Esophagus squamous epithelium (tissue), 5 donors: ENCODE data around the gene SMARCA2. TPM values are rescaled to one million over a fixed set of nuclear protein-coding genes. Genes with fewer than 3 reads are reported as not detected.

Experiments
- DNase-seq: peaks from one replicate; lab custom pipeline; 2025; lab: John Stamatoyannopoulos, UW
- H3K27ac ChIP-seq, 4 donors: fragments of 200-600 bp; sonication (generic); one replicate each; pipeline ENCODE4 v1.5.1; 2016 to 2019; ENCODE audit warnings: mild to moderate bottlenecking in 1 of 4
- H3K27me3 ChIP-seq, 4 donors: fragments of 200-600 bp; sonication (generic); 1 replicate in 3 of 4; 2 replicates in 1 of 4; pipeline versions ENCODE4 v1.5.1 to v1.6.0; 2017 to 2021; ENCODE audit warnings: antibody characterized with exemption in 1 of 4
- H3K36me3 ChIP-seq, 3 donors: fragments of 200-600 bp; sonication (generic); one replicate each; pipeline ENCODE4 v1.5.1; 2016 to 2019
- H3K4me1 ChIP-seq, 3 donors: fragments of 200-600 bp; sonication (generic); one replicate each; pipeline ENCODE4 v1.5.1; 2017 to 2019
- H3K4me3 ChIP-seq, 4 donors: fragments of 200-600 bp; sonication (generic); 1 replicate in 3 of 4; 2 replicates in 1 of 4; pipeline ENCODE4 v1.5.1; 2016 to 2019; ENCODE audit warnings: mild to moderate bottlenecking in 2 of 4, moderate library complexity in 1 of 4
- H3K9me3 ChIP-seq, 3 donors: fragments of 200-600 bp; sonication (generic); one replicate each; pipeline ENCODE4 v1.5.1; 2016 to 2019
- CTCF ChIP-seq, 6 experiments: fragments of 450-650 bp in 4 of 6; fragments of 200-600 bp in 2 of 6; sonication (generic) in 2 of 6; IDR thresholded peaks; one replicate each; pipeline ENCODE4 v1.5.1; 2016 to 2019; ENCODE audit warnings: antibody characterized with exemption in 6 of 6, mild to moderate bottlenecking in 4 of 6, moderate library complexity in 4 of 6
- POLR2A ChIP-seq, 4 donors: fragments of 450-650 bp; IDR thresholded peaks; one replicate each; pipeline ENCODE4 v1.6.1; 2017; ENCODE audit warnings: antibody characterized with exemption in 4 of 4, mild to moderate bottlenecking in 4 of 4, moderate library complexity in 3 of 4
- WGBS, 2 donors: methylation state at CpG; one replicate each; pipeline ENCODE4 v1.1.5; 2018; 5-methylcytosine and 5-hydroxymethylcytosine counted together
- intact Hi-C: fragments of 100-400 bp; cut with DNase I; formaldehyde crosslinking; loops from one replicate; pipeline ENCODE4 v1.15.0; 2022
- total RNA-seq, 4 donors: library from RNA; depleted of rRNA; stranded (reverse); fragments of >200 nt; gene quantifications; one replicate each; pipeline ENCODE4 v1.1.0, GENCODE V29; 2016
- donor health status: DM: yes; HTN: yes; CAD: no.

The SMARCA2 gene
- total RNA-seq, 4 donors from 2014 or later: 51.0 to 93.3 (median 64.1) TPM

GRCh38 chr9:2013743-2014475, 1.2 kb upstream of the SMARCA2 start:
- Histone ChIP-seq H3K27me3 (no peaks in the 10 kb centered on the region), H3K27ac (peak overlapping the region; percentile 97 to 99 (median 98)), H3K4me3 (peak overlapping the region; percentile 60 to 89 (median 82)), H3K36me3 (no peaks in the 10 kb centered on the region), H3K4me1 (peaks cover 8 to 25% (median 9%) of the 10 kb centered on the region in 3 donors), H3K9me3 (no peaks in the 10 kb centered on the region)
- DNase-seq: no peak
- intact Hi-C loops: no loop called here
- TF ChIP-seq CTCF (IDR thresholded peaks at IDR 0.05) (no peak), POLR2A (IDR thresholded peaks at IDR 0.05) (no peak)
- whole genome bisulfite sequencing, 2 donors: 10 to 19% methylated on average over 13 of the region's 13 CpGs

DNA sequence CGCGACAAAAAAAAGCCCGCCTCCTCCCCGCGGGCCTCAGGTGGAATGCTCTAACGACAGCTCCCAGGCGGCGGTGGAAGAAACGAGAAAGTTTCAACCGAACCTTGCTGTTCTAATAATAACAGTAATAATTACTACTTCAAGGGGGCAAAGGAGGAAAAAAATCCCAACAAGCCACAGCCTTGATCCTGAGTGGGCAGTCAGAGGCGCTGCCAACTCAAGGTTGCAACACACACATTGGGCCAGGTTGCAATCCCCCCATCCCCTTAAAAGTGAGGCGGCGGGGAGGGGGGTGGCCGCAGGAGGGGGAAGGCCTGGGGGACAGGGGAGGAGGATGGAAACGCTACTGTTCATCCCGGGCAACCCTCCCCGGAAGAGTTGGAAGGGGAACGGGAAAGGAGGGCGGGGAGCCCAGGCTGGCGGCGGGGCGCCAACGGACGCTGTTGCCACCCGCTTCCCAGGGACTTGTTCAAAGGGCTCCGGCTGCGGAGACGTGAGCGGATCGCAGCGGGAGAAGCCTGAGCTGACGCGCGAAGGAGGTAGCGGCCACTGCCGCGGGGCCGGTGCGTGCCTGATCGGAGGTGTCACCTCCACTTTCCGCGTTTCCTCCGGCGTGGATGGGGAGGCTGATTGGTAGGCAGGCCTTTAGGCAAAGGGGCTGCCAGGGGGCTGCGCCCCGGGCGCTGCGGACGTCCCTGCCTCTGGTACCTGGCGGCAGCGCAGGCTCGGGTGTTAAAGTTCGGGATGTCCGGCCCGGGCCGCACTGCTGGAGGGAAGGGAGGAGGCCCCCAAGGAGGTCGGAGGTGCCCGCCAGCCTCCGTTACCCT, 647 bp downstream of the SMARCA2 start:
- intact Hi-C loops: no loop called here
- Histone ChIP-seq H3K27ac (peak overlapping the region; percentile 97 to 99 (median 98)), H3K27me3 (no peaks in the 10 kb centered on the region), H3K36me3 (no peaks in the 10 kb centered on the region), H3K4me3 (peak overlapping the region; percentile 60 to 89 (median 82)), H3K9me3 (no peaks in the 10 kb centered on the region), H3K4me1 (peaks cover 11 to 44% (median 21%) of the 10 kb centered on the region in 3 donors)
- no peak for DNase-seq
- WGBS, 2 donors: 1% methylated on average over 10 to 16 of the region's 59 CpGs
- TF ChIP-seq POLR2A (IDR thresholded peaks at IDR 0.05): no peak
- no peak for TF ChIP-seq CTCF (IDR thresholded peaks at IDR 0.05)

- WGBS, 2 donors: 0% methylated on average over 7 to 17 of the region's 85 CpGs
- peak; percentile 18 for DNase-seq
- Histone ChIP-seq H3K9me3 (no peaks in the 10 kb centered on the region), H3K27ac (peak overlapping the region; percentile 97 to 99 (median 98)), H3K36me3 (no peaks in the 10 kb centered on the region), H3K4me1 (peaks cover 11 to 52% (median 22%) of the 10 kb centered on the region in 3 donors), H3K4me3 (peak overlapping the region; percentile 60 to 89 (median 82)), H3K27me3 (no peaks in the 10 kb centered on the region)
- intact Hi-C loops: no loop called here
- TF ChIP-seq CTCF (IDR thresholded peaks at IDR 0.05) (no peak), POLR2A (IDR thresholded peaks at IDR 0.05) (peak in 3 of 4 donors; percentile 11 to 81 (median 62))
These were observed 1.5 kb downstream of the SMARCA2 start for GRCh38 chr9:2016408-2017330.

- peak overlapping the region; percentile 60 to 89 (median 82) for H3K4me3 ChIP-seq
- H3K36me3 ChIP-seq: no peaks in the 10 kb centered on the region
- H3K27ac ChIP-seq: peak overlapping the region; percentile 97 to 99 (median 98)
- H3K4me1 ChIP-seq: peaks cover 11 to 61% (median 26%) of the 10 kb centered on the region in 3 donors
- H3K27me3 ChIP-seq: no peaks in the 10 kb centered on the region
- no peaks in the 10 kb centered on the region for H3K9me3 ChIP-seq
- WGBS, 2 donors: 0 to 2% methylated on average over 13 to 17 of the region's 81 CpGs
- peak; percentile 62 for DNase-seq
- TF ChIP-seq POLR2A (IDR thresholded peaks at IDR 0.05) (peak in 2 of 4 donors; percentile 79 to 88), CTCF (IDR thresholded peaks at IDR 0.05) (no peak)
- intact Hi-C loops: no loop called here
These were observed 2.4 kb downstream of the SMARCA2 start for GRCh38 chr9:2017331-2018161.
